SK-N-SH treated with all-trans-retinoic acid at 6 μM for 48 hours (cell line): ENCODE data around the gene DNAJC15.

Experiments used
- ATAC-seq: fragments of 200-7000 bp; cut with Tn5 transposase; 3 replicates; pipeline ENCODE4 v1.9.1; 2020; ENCODE audit warnings: mild to moderate bottlenecking, moderate library complexity
- ARNTL ChIP-seq: fragments of 450-650 bp; formaldehyde crosslinking; IDR thresholded peaks from 2 replicates; pipeline ENCODE4 v1.5.0; 2020; ENCODE audit warnings: low read depth, mild to moderate bottlenecking, moderate library complexity, borderline replicate concordance
- BACH2 ChIP-seq: fragments of 250-450 bp; sonication (Bioruptor Pico); IDR thresholded peaks from 2 replicates; pipeline ENCODE4 v1.9.0; 2021; ENCODE audit warnings: mild to moderate bottlenecking, borderline replicate concordance
- CREB5 ChIP-seq: fragments of 250-450 bp; sonication (Bioruptor Pico); IDR thresholded peaks from 2 replicates; pipeline ENCODE4 v1.5.1; 2020; ENCODE audit warnings: low read depth, mild to moderate bottlenecking, moderate library complexity
- CSDC2 ChIP-seq: fragments of 250-450 bp; sonication (Bioruptor Pico); IDR thresholded peaks from 2 replicates; pipeline ENCODE4 v1.5.0; 2020; ENCODE audit warnings: mild to moderate bottlenecking, moderate library complexity
- CSRNP3 ChIP-seq: fragments of 250-450 bp; sonication (Bioruptor Pico); IDR thresholded peaks from 2 replicates; pipeline ENCODE4 v1.5.1; 2021; ENCODE audit warnings: mild to moderate bottlenecking, moderate library complexity
- GLIS3 ChIP-seq: fragments of 250-450 bp; sonication (Bioruptor Pico); IDR thresholded peaks from 2 replicates; pipeline ENCODE4 v1.5.0; 2020; ENCODE audit warnings: mild to moderate bottlenecking, moderate library complexity
- ISL1 ChIP-seq: fragments of 250-450 bp; sonication (Bioruptor Pico); IDR thresholded peaks from 2 replicates; pipeline ENCODE4 v2.1.2; 2022; ENCODE audit warnings: mild to moderate bottlenecking, moderate library complexity
- PPARA ChIP-seq: fragments of 250-450 bp; sonication (Bioruptor Pico); IDR thresholded peaks from 2 replicates; pipeline ENCODE4 v1.5.0; 2020; ENCODE audit warnings: mild to moderate bottlenecking, borderline replicate concordance
- RARB ChIP-seq: fragments of 250-450 bp; sonication (Bioruptor Pico); IDR thresholded peaks from 2 replicates; pipeline ENCODE4 v1.8.0; 2021; ENCODE audit warnings: mild to moderate bottlenecking, moderate library complexity
- SNAI2 ChIP-seq: fragments of 250-450 bp; sonication (Bioruptor Pico); IDR thresholded peaks from 2 replicates; pipeline ENCODE4 v1.5.0; 2020; ENCODE audit warnings: mild to moderate bottlenecking, moderate library complexity
- TCF4 ChIP-seq: fragments of 250-450 bp; sonication (Bioruptor Pico); IDR thresholded peaks from 2 replicates; pipeline ENCODE4 v1.8.0; 2021; ENCODE audit warnings: mild to moderate bottlenecking, moderate library complexity, borderline replicate concordance
- TOX ChIP-seq: fragments of 250-450 bp; sonication (Bioruptor Pico); IDR thresholded peaks from 2 replicates; pipeline ENCODE4 v1.8.0; 2021; ENCODE audit warnings: mild to moderate bottlenecking, moderate library complexity, borderline replicate concordance
- TSHZ2 ChIP-seq: fragments of 250-450 bp; sonication (Bioruptor Pico); IDR thresholded peaks from 2 replicates; pipeline ENCODE4 v1.5.0; 2020; ENCODE audit warnings: mild to moderate bottlenecking, moderate library complexity
- ZFP3 ChIP-seq: fragments of 250-450 bp; sonication (Bioruptor Pico); IDR thresholded peaks from 2 replicates; pipeline ENCODE4 v1.5.0; 2020; ENCODE audit warnings: mild to moderate bottlenecking, moderate library complexity
- ZFP30 ChIP-seq: fragments of 450-650 bp; formaldehyde crosslinking; IDR thresholded peaks from 2 replicates; pipeline ENCODE4 v1.5.0; 2022; ENCODE audit warnings: mild to moderate bottlenecking, moderate library complexity
- ZNF565 ChIP-seq: fragments of 450-650 bp; formaldehyde crosslinking; conservative IDR thresholded peaks from 2 replicates; pipeline ENCODE4 v1.5.0; 2020; ENCODE audit warnings: low read depth, mild to moderate bottlenecking, moderate library complexity
- ZNF70 ChIP-seq: fragments of 450-650 bp; formaldehyde crosslinking; IDR thresholded peaks from 2 replicates; pipeline ENCODE4 v1.5.0; 2020; ENCODE audit warnings: mild to moderate bottlenecking, moderate library complexity
- TF ChIP-seq, protein P1 (sequence below): fragments of 250-450 bp; sonication (Bioruptor Pico); IDR thresholded peaks from 2 replicates; pipeline ENCODE4 v1.8.0; 2020; ENCODE audit warnings: mild to moderate bottlenecking, moderate library complexity, borderline replicate concordance
- TF ChIP-seq, protein P2 (sequence below): fragments of 250-450 bp; sonication (Bioruptor Pico); IDR thresholded peaks from 2 replicates; pipeline ENCODE4 v1.8.0; 2021; ENCODE audit warnings: low read depth, mild to moderate bottlenecking, moderate library complexity, borderline replicate concordance

DNAJC15 gene

DNA sequence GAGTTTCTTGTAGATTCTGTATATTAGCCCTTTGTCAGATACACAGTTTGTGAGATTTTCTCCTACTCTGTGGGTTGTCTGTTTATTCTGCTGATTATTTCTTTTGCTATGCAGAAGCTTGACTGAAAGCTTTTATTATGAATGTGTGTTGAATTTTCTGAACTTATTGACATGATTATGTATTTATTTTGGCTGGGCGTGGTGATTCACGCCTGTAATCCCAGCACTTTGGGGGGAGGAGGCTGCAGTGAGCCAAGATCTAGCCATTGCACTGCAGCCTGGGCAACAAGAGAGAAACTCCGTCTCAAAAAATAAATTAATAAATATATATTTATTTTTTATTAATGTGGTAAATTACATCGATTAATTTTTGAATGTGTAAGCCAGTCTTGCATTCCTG is 78.9 kb downstream of the DNAJC15 start (continued):
- no peak for TF ChIP-seq TSHZ2 (CRISPR knock-in tag)
- TF ChIP-seq GLIS3 = no peak
- TF ChIP-seq ZNF70 (CRISPR knock-in tag) = no peak
- no peak for TF ChIP-seq ZNF565
- TF ChIP-seq CREB5 (CRISPR knock-in tag) = no peak
- TF ChIP-seq ISL1 (CRISPR knock-in tag) = no peak
- TF ChIP-seq, protein P1, sequence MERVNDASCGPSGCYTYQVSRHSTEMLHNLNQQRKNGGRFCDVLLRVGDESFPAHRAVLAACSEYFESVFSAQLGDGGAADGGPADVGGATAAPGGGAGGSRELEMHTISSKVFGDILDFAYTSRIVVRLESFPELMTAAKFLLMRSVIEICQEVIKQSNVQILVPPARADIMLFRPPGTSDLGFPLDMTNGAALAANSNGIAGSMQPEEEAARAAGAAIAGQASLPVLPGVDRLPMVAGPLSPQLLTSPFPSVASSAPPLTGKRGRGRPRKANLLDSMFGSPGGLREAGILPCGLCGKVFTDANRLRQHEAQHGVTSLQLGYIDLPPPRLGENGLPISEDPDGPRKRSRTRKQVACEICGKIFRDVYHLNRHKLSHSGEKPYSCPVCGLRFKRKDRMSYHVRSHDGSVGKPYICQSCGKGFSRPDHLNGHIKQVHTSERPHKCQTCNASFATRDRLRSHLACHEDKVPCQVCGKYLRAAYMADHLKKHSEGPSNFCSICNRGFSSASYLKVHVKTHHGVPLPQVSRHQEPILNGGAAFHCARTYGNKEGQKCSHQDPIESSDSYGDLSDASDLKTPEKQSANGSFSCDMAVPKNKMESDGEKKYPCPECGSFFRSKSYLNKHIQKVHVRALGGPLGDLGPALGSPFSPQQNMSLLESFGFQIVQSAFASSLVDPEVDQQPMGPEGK (CRISPR knock-in tag) = no peak

DNA sequence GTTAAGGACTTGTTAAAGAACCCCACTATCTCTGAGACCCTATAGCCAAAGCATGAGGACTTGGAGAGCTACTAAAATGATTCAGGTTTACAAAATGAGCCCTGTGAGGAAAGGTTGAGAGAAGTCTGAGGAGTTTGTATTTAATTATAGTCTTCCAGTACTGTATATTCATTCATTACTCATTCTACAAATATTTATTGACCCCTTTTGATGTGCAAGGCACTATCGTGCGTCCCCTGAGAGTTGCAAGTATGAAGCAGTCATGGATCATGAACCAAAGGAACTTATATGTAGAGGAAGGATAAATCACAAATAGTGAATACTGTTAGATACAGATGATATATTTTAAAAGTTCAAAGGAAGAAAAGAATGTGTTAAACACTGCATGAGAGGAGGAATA is 84.4 kb downstream of the DNAJC15 start:
- ATAC-seq = no peak
- TF ChIP-seq ISL1 (CRISPR knock-in tag) (no peak), RARB (CRISPR knock-in tag) (no peak), TOX (CRISPR knock-in tag) (no peak), TCF4 (CRISPR knock-in tag) (no peak), SNAI2 (CRISPR knock-in tag) (no peak), CSDC2 (no peak), BACH2 (CRISPR knock-in tag) (no peak), PPARA (CRISPR knock-in tag) (no peak), ZNF70 (CRISPR knock-in tag) (no peak), ZNF565 (no peak), ARNTL (CRISPR knock-in tag) (no peak), CSRNP3 (no peak), ZFP30 (CRISPR knock-in tag) (no peak), GLIS3 (no peak), ZFP3 (CRISPR knock-in tag) (no peak), CREB5 (CRISPR knock-in tag) (no peak)
- TF ChIP-seq, protein P2, sequence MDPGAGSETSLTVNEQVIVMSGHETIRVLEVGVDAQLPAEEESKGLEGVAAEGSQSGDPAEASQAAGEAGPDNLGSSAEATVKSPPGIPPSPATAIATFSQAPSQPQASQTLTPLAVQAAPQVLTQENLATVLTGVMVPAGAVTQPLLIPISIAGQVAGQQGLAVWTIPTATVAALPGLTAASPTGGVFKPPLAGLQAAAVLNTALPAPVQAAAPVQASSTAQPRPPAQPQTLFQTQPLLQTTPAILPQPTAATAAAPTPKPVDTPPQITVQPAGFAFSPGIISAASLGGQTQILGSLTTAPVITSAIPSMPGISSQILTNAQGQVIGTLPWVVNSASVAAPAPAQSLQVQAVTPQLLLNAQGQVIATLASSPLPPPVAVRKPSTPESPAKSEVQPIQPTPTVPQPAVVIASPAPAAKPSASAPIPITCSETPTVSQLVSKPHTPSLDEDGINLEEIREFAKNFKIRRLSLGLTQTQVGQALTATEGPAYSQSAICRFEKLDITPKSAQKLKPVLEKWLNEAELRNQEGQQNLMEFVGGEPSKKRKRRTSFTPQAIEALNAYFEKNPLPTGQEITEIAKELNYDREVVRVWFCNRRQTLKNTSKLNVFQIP (CRISPR knock-in tag) = no peak
- TF ChIP-seq, protein P1 (CRISPR knock-in tag) = no peak
